GM12865 (cell line): ENCODE measurements around the gene CENPB.

Experiments used
- DNase-seq: peaks from one replicate; pipeline ENCODE4 v3.0.0; 2010; ENCODE audit warnings: low read depth
- H3K4me3 ChIP-seq: 2 replicates; pipeline ENCODE4 v1.5.1; 2011; ENCODE audit warnings: mild to moderate bottlenecking, low read depth, low read length, control low read depth
- CTCF ChIP-seq: IDR thresholded peaks from 2 replicates; pipeline ENCODE4 v1.5.1; 2011; ENCODE audit warnings: low read length, control low read depth, low read depth, inconsistent platforms; ENCODE audit not compliant: insufficient read depth; ENCODE audit errors: missing control alignments

Gene CENPB

GRCh38 chr20:3740615-3741301, 45.8 kb downstream of the CENPB start:
- no peak overlapping the region for H3K4me3 ChIP-seq
- no peak for TF ChIP-seq CTCF
- no peak for DNase-seq

- DNase-seq = no peak
- no peak overlapping the region for H3K4me3 ChIP-seq
- no peak for TF ChIP-seq CTCF
Measured at GRCh38 chr20:3739926-3740451, 46.6 kb downstream of the CENPB start.

- no peak for DNase-seq
- H3K4me3 ChIP-seq = no peak overlapping the region
- no peak for TF ChIP-seq CTCF
Measured at GRCh38 chr20:3739054-3739925, 47.2 kb downstream of the CENPB start.

GRCh38 chr20:3738111-3739053, 48.2 kb downstream of the CENPB start:
- TF ChIP-seq CTCF = no peak
- H3K4me3 ChIP-seq = no peak overlapping the region
- no peak for DNase-seq

- TF ChIP-seq CTCF = no peak
- no peak for DNase-seq
- H3K4me3 ChIP-seq = no peak overlapping the region
Measured at GRCh38 chr20:3735768-3736167, 50.8 kb downstream of the CENPB start.

GRCh38 chr20:3734111-3734843, 52.3 kb downstream of the CENPB start:
- DNase-seq = no peak
- no peak overlapping the region for H3K4me3 ChIP-seq
- no peak for TF ChIP-seq CTCF
